ENCODE measurements around the gene THSD4. TPM values are rescaled to one million over a fixed set of nuclear protein-coding genes. Genes with fewer than 3 reads are reported as not detected.

Gene THSD4
- total and polyA plus RNA-seq, 5 donors from 2014 or later = not detected

DNA sequence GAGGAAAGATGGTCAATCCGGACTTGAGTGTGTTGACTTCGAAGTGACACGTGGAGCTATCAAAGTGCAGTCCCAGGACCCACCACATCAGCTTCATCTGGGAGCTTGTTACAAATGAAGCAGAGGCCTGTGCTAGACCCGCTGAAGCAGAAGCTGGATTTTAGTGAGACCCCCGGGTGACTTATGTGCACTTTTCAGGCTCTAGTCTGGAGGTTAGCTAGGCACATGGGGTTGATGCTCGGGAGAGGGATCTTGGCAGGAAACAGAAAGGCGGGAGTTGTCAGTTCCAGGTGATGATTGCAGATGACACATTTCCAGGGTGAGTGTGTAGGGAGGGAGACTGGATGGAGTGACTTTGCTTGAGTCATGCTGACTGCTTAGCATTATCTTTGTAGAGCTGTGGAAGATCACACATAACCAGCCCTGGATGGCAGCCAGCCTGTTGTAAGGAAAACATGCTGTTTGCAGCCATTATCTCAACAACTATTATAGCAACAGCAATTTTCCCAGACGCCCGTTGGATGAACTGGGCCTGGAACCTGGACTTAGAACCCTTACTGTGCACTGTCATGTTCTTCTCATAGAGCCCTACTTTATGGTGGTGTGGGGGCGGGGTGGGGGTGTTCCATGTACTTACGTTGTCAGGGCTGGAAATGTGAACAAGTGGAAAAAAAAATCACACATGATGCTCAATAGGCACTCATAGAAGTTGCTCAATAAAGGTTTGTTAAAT is 122.4 kb downstream of the THSD4 start:
- Mint-ChIP-seq H3K4me1 (no peaks in the 10 kb centered on the region), H3K27ac (no peak overlapping the region), H3K4me3 (no peak overlapping the region), H3K27me3 (peaks cover 4% of the 10 kb centered on the region), H3K36me3 (no peaks in the 10 kb centered on the region), H3K9me3 (peaks cover 0 to 3% (median 0%) of the 10 kb centered on the region in 7 donors)
- Histone ChIP-seq H3K9me3 (ENCODE audit: control insufficient read depth in 2 of 2, low read length in 2 of 2) (no peaks in the 10 kb centered on the region), H3K4me3 (ENCODE audit: low read depth, low read length) (no peak overlapping the region), H3K36me3 (ENCODE audit: control insufficient read depth, insufficient read depth, low read length) (no peaks in the 10 kb centered on the region), H3K27ac (ENCODE audit: insufficient read depth, low read length, poor library complexity, severe bottlenecking) (no peak overlapping the region), H3K27me3 (ENCODE audit: control insufficient read depth, insufficient read depth, low read length) (no peaks in the 10 kb centered on the region), H3K4me1 (ENCODE audit: control insufficient read depth, insufficient read depth, low read length, poor library complexity, severe bottlenecking) (no peaks in the 10 kb centered on the region)
- DNase-seq (no peak), ATAC-seq (ENCODE audit: low read depth in 2 of 2) (no peak)

DNA sequence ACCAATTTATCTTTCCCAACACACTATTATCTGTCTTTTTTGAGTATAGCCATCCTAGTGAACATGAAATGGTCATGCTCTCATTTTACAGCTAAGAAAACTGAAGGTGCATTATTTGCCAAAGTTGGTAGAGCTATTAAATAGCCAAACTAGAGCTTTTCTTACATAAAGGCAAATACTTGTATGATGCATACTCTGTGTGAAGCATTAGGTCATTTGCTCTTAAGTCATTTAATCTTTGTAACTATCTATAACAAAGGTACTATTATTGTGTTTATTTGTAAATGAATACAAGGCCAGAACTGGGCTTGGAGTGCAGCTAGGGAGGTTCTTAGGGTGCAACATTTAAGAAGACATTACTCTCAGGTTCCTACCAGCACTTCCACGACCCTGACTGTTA is 123.7 kb downstream of the THSD4 start:
- H3K36me3 Mint-ChIP-seq = no peaks in the 10 kb centered on the region
- H3K9me3 Mint-ChIP-seq = peaks cover 0 to 3% (median 0%) of the 10 kb centered on the region in 7 donors
- peaks cover 4% of the 10 kb centered on the region for H3K27me3 Mint-ChIP-seq
- H3K4me1 Mint-ChIP-seq = no peaks in the 10 kb centered on the region
- no peaks in the 10 kb centered on the region for H3K27me3 ChIP-seq (ENCODE audit: control insufficient read depth, insufficient read depth, low read length)
- no peaks in the 10 kb centered on the region for H3K9me3 ChIP-seq (ENCODE audit: control insufficient read depth in 2 of 2, low read length in 2 of 2)
- H3K27ac Mint-ChIP-seq = no peak overlapping the region
- H3K27ac ChIP-seq (ENCODE audit: insufficient read depth, low read length, poor library complexity, severe bottlenecking) = no peak overlapping the region
- DNase-seq (no peak), ATAC-seq (ENCODE audit: low read depth in 2 of 2) (no peak)
- H3K4me3 ChIP-seq (ENCODE audit: low read depth, low read length) = no peak overlapping the region
- no peaks in the 10 kb centered on the region for H3K4me1 ChIP-seq (ENCODE audit: control insufficient read depth, insufficient read depth, low read length, poor library complexity, severe bottlenecking)
- H3K36me3 ChIP-seq (ENCODE audit: control insufficient read depth, insufficient read depth, low read length) = no peaks in the 10 kb centered on the region
- H3K4me3 Mint-ChIP-seq = no peak overlapping the region

DNA sequence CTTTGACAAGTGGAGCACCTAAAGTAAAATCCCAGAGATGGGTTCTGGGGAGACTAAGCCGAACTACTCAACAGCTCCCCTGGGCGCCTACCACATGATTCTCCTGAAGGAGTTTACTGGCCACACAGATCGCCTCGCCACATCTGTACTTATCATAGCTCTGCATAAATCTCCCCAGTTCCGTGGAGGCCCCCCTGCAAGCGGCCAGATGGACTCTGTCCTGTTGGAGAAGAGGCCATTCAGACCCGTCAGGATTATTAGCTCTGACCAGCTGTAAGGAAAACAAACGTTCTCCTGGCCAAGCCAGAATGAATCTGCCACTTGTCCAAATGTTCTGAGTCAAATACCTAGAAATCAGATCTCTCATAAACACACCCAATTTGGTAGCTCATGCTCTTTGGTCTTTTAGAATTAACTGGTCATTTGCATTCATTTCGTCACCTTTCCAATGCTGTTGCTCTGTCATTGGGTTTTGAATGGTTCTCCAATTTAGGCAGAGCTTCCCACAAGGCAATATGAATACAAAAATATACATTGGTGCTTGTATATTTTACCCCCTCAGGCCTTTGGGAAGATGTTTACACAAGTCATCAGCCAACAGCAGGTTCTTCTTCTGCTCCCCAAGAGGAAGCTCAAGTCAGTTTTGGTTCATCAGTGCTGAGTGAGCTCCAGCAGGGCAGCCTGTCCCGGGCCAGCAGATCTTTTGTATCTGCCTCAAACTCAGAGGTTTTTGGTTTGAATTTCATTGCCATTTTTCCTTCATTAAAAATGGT is 124.5 kb downstream of the THSD4 start:
- H3K9me3 ChIP-seq (ENCODE audit: control insufficient read depth in 2 of 2, low read length in 2 of 2) = no peaks in the 10 kb centered on the region
- H3K27me3 ChIP-seq (ENCODE audit: control insufficient read depth, insufficient read depth, low read length) = no peaks in the 10 kb centered on the region
- H3K4me3 Mint-ChIP-seq = no peak overlapping the region
- H3K9me3 Mint-ChIP-seq = peaks cover 0 to 3% (median 0%) of the 10 kb centered on the region in 7 donors
- no peaks in the 10 kb centered on the region for H3K36me3 Mint-ChIP-seq
- ATAC-seq (ENCODE audit: low read depth in 2 of 2) = no peak
- no peaks in the 10 kb centered on the region for H3K4me1 ChIP-seq (ENCODE audit: control insufficient read depth, insufficient read depth, low read length, poor library complexity, severe bottlenecking)
- H3K27ac Mint-ChIP-seq = no peak overlapping the region
- H3K27me3 Mint-ChIP-seq = peaks cover 4% of the 10 kb centered on the region
- no peak for DNase-seq
- no peaks in the 10 kb centered on the region for H3K36me3 ChIP-seq (ENCODE audit: control insufficient read depth, insufficient read depth, low read length)
- no peaks in the 10 kb centered on the region for H3K4me1 Mint-ChIP-seq
- no peak overlapping the region for H3K4me3 ChIP-seq (ENCODE audit: low read depth, low read length)
- no peak overlapping the region for H3K27ac ChIP-seq (ENCODE audit: insufficient read depth, low read length, poor library complexity, severe bottlenecking)

DNA sequence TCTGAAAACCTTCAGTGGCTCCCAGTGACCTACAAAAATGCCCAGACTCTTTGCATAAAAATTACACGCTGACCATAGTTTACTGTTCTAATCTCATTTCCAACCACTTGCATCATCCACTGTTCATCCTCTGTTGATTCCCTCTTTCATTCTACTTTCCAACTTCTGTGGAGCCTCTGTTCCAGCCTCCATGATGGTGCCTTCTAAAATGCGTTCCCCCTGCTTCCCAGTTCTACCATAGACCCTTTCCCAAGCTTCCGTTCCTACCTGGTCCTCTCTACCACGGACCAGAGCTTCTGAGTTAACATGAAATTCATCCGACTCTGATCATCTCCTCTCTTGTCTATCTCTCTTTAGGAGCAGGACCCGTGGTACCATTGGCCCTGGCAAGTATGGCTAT is 127.0 kb downstream of the THSD4 start:
- no peaks in the 10 kb centered on the region for H3K36me3 ChIP-seq (ENCODE audit: control insufficient read depth, insufficient read depth, low read length)
- no peaks in the 10 kb centered on the region for H3K36me3 Mint-ChIP-seq
- H3K27me3 ChIP-seq (ENCODE audit: control insufficient read depth, insufficient read depth, low read length) = no peaks in the 10 kb centered on the region
- H3K27me3 Mint-ChIP-seq = no peaks in the 10 kb centered on the region
- ATAC-seq (ENCODE audit: low read depth in 2 of 2) (no peak), DNase-seq (no peak)
- no peak overlapping the region for H3K4me3 ChIP-seq (ENCODE audit: low read depth, low read length)
- no peak overlapping the region for H3K27ac Mint-ChIP-seq
- no peaks in the 10 kb centered on the region for H3K4me1 ChIP-seq (ENCODE audit: control insufficient read depth, insufficient read depth, low read length, poor library complexity, severe bottlenecking)
- no peaks in the 10 kb centered on the region for H3K9me3 ChIP-seq (ENCODE audit: control insufficient read depth in 2 of 2, low read length in 2 of 2)
- H3K4me1 Mint-ChIP-seq = no peaks in the 10 kb centered on the region
- peaks cover 0 to 3% (median 0%) of the 10 kb centered on the region in 7 donors for H3K9me3 Mint-ChIP-seq
- H3K27ac ChIP-seq (ENCODE audit: insufficient read depth, low read length, poor library complexity, severe bottlenecking) = no peak overlapping the region
- no peak overlapping the region for H3K4me3 Mint-ChIP-seq

DNA sequence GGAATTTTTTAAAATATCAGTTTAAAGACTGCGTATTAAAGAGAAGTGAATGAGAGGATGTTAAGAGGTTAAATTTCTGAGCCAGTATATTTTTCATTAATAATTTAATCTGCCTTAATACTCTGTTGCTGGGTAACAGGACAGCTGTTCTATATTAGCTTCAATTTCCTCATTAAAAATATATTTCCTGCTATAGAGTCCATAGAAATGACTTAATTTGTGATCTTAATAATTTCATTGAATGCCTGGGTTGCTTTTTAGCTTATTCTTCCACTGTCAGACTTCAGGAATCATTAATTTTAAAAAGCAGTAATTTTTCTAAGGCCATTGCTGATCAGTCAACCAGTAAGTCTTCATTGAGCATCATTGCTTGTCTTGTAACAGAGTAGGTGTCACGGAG is 129.0 kb downstream of the THSD4 start:
- no peak for ATAC-seq (ENCODE audit: low read depth in 2 of 2)
- H3K27me3 ChIP-seq (ENCODE audit: control insufficient read depth, insufficient read depth, low read length) = no peaks in the 10 kb centered on the region
- no peaks in the 10 kb centered on the region for H3K36me3 Mint-ChIP-seq

DNA sequence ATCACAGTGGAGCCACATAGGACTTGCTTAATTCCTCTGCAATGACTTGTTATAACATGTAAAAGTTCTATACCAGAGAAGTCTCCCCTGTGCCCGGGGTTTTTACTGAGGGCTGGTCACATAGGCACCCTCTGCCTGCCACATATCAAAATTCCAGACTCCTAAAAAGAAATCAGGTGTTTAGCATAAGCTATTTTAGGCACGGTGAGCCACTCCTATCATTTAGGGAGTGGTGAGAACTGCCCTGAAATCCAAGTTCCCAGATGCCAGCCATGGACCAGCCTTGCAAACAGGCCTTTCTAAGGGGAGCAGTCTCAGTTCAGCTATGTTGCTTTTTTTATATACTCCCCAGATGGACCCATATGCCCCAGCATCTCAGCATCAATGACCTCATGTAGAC is 130.3 kb downstream of the THSD4 start:
- H3K4me3 Mint-ChIP-seq = no peak overlapping the region
- H3K27me3 ChIP-seq (ENCODE audit: control insufficient read depth, insufficient read depth, low read length) = no peaks in the 10 kb centered on the region
- no peaks in the 10 kb centered on the region for H3K4me1 Mint-ChIP-seq
- no peak overlapping the region for H3K27ac ChIP-seq (ENCODE audit: insufficient read depth, low read length, poor library complexity, severe bottlenecking)
- ATAC-seq (ENCODE audit: low read depth in 2 of 2) = no peak
- no peaks in the 10 kb centered on the region for H3K27me3 Mint-ChIP-seq
- H3K36me3 Mint-ChIP-seq = no peaks in the 10 kb centered on the region
- no peaks in the 10 kb centered on the region for H3K36me3 ChIP-seq (ENCODE audit: control insufficient read depth, insufficient read depth, low read length)
- H3K27ac Mint-ChIP-seq = no peak overlapping the region
- no peak for DNase-seq
- H3K4me1 ChIP-seq (ENCODE audit: control insufficient read depth, insufficient read depth, low read length, poor library complexity, severe bottlenecking) = no peaks in the 10 kb centered on the region
- no peak overlapping the region for H3K4me3 ChIP-seq (ENCODE audit: low read depth, low read length)
- H3K9me3 Mint-ChIP-seq = no peaks in the 10 kb centered on the region
- H3K9me3 ChIP-seq (ENCODE audit: control insufficient read depth in 2 of 2, low read length in 2 of 2) = no peaks in the 10 kb centered on the region

More for the DNA sequence above, 129.0 kb downstream of the THSD4 start:
- H3K36me3 ChIP-seq (ENCODE audit: control insufficient read depth, insufficient read depth, low read length) = no peaks in the 10 kb centered on the region
- Mint-ChIP-seq H3K27ac (no peak overlapping the region), H3K4me3 (no peak overlapping the region), H3K9me3 (no peaks in the 10 kb centered on the region), H3K4me1 (no peaks in the 10 kb centered on the region), H3K27me3 (no peaks in the 10 kb centered on the region)
- H3K4me3 ChIP-seq (ENCODE audit: low read depth, low read length) = no peak overlapping the region
- no peak for DNase-seq
- no peaks in the 10 kb centered on the region for H3K4me1 ChIP-seq (ENCODE audit: control insufficient read depth, insufficient read depth, low read length, poor library complexity, severe bottlenecking)
- H3K9me3 ChIP-seq (ENCODE audit: control insufficient read depth in 2 of 2, low read length in 2 of 2) = no peaks in the 10 kb centered on the region
- no peak overlapping the region for H3K27ac ChIP-seq (ENCODE audit: insufficient read depth, low read length, poor library complexity, severe bottlenecking)

DNA sequence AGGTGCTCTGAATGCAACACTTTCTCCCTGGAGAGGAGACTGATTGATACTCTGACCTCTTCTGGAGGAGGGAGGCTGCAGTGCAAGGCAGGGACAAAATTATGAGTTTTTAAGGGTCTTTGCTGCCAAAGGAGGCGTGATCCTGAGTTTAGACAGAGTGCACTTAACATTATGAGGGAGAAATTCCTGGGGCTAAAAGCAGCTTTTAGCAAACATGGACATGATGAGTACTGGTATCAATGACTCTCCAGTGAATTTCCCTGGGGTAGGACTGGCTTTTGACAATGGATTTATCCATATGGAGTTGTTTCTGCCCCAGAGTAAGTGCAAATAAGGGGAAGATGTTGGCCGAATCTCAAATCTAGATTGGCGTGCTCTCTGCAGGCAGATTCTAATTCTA is 133.1 kb downstream of the THSD4 start:
- no peaks in the 10 kb centered on the region for H3K27me3 Mint-ChIP-seq
- H3K9me3 Mint-ChIP-seq = no peaks in the 10 kb centered on the region

DNA sequence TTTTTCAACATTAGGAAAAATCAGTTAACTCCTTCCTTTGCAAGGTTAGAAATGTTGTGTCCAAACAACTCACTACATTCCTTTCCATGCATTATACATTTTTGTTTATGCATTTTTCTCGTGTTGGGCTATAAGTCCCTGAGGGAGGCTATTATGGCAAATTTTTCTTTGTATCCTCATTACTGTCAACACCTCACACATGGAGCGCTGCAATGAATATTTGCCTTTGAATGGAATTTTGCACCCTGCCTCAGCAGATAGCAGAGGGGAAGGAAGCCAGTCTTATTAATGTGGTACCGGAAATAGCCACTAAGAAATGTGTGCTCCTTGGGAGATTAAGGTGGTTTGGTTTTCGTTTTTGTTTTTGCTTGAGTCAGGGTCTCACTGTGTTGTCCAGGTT is 134.7 kb downstream of the THSD4 start:
- Mint-ChIP-seq H3K36me3 (no peaks in the 10 kb centered on the region), H3K27me3 (no peaks in the 10 kb centered on the region), H3K27ac (no peak overlapping the region), H3K9me3 (no peaks in the 10 kb centered on the region), H3K4me1 (no peaks in the 10 kb centered on the region), H3K4me3 (no peak overlapping the region)
- H3K4me1 ChIP-seq (ENCODE audit: control insufficient read depth, insufficient read depth, low read length, poor library complexity, severe bottlenecking) = no peaks in the 10 kb centered on the region
- no peaks in the 10 kb centered on the region for H3K27me3 ChIP-seq (ENCODE audit: control insufficient read depth, insufficient read depth, low read length)
- ATAC-seq (ENCODE audit: low read depth in 2 of 2) (no peak), DNase-seq (no peak)
- no peak overlapping the region for H3K4me3 ChIP-seq (ENCODE audit: low read depth, low read length)
- H3K27ac ChIP-seq (ENCODE audit: insufficient read depth, low read length, poor library complexity, severe bottlenecking) = no peak overlapping the region
- H3K9me3 ChIP-seq (ENCODE audit: control insufficient read depth in 2 of 2, low read length in 2 of 2) = no peaks in the 10 kb centered on the region
- no peaks in the 10 kb centered on the region for H3K36me3 ChIP-seq (ENCODE audit: control insufficient read depth, insufficient read depth, low read length)

More for the DNA sequence above, 133.1 kb downstream of the THSD4 start:
- Histone ChIP-seq H3K9me3 (ENCODE audit: control insufficient read depth in 2 of 2, low read length in 2 of 2) (no peaks in the 10 kb centered on the region), H3K36me3 (ENCODE audit: control insufficient read depth, insufficient read depth, low read length) (no peaks in the 10 kb centered on the region), H3K27me3 (ENCODE audit: control insufficient read depth, insufficient read depth, low read length) (no peaks in the 10 kb centered on the region), H3K4me3 (ENCODE audit: low read depth, low read length) (no peak overlapping the region), H3K27ac (ENCODE audit: insufficient read depth, low read length, poor library complexity, severe bottlenecking) (no peak overlapping the region), H3K4me1 (ENCODE audit: control insufficient read depth, insufficient read depth, low read length, poor library complexity, severe bottlenecking) (no peaks in the 10 kb centered on the region)
- no peak for DNase-seq
- ATAC-seq (ENCODE audit: low read depth in 2 of 2) = no peak
- Mint-ChIP-seq H3K4me3 (no peak overlapping the region), H3K36me3 (no peaks in the 10 kb centered on the region), H3K27ac (no peak overlapping the region), H3K4me1 (no peaks in the 10 kb centered on the region)
